PC-3 (cell line): Measurements from ENCODE around the gene HOXC4.

Source experiments
- CTCF ChIP-seq: fragments of 300-600 bp; sonication (generic); conservative IDR thresholded peaks from 2 replicates; pipeline ENCODE4 v1.5.1; 2017; ENCODE audit warnings: antibody characterized with exemption, low read depth, mild to moderate bottlenecking, low read length
- EZH2 ChIP-seq: fragments of 300-600 bp; sonication (generic); IDR thresholded peaks from one replicate; pipeline ENCODE4 v1.6.1; 2017; ENCODE audit warnings: antibody characterized with exemption, mild to moderate bottlenecking, low read length; ENCODE audit not compliant: unreplicated experiment
- EZH2phosphoT487 ChIP-seq: fragments of 300-600 bp; sonication (generic); IDR thresholded peaks from 2 replicates; pipeline ENCODE4 v1.6.1; 2018; ENCODE audit warnings: mild to moderate bottlenecking, antibody characterized with exemption, low read length, borderline replicate concordance

GRCh38 chr12:54049108-54049507 lies 4.5 kb upstream of the HOXC4 start:
- TF ChIP-seq CTCF (no peak), EZH2phosphoT487 (no peak), EZH2 (no peak)
